OCI-LY3 (cell line): ENCODE measurements around the gene GAL3ST2.

Experiments used
- H2AFZ ChIP-seq: fragments of 200-600, 300-600 bp; shearing (Covaris generic); 2 replicates; pipeline ENCODE4 v1.6.0; 2014; ENCODE audit warnings: antibody characterized with exemption, low read depth, low read length
- H3K27ac ChIP-seq: fragments of 200-600, 300-600 bp; sonication (generic); 2 replicates; pipeline ENCODE4 v1.5.1; 2014; ENCODE audit warnings: mild to moderate bottlenecking, low read length, moderate library complexity, mixed read lengths
- H3K27me3 ChIP-seq: fragments of 200-600, 300-600 bp; sonication (generic); 2 replicates; pipeline ENCODE4 v1.6.1; 2014; ENCODE audit warnings: low read depth, low read length, mixed read lengths
- H3K36me3 ChIP-seq: fragments of 200-600, 300-600 bp; sonication (generic); replicated peaks from 2 replicates; pipeline ENCODE3; 2014; ENCODE audit warnings: low read depth, low read length, mixed read lengths
- H3K4me1 ChIP-seq: fragments of 300-600, 200-600 bp; sonication (generic); 2 replicates; pipeline ENCODE4 v1.6.1; 2014; ENCODE audit warnings: low read length, mixed read lengths
- H3K4me2 ChIP-seq: fragments of 200-600, 300-600 bp; sonication (generic); 2 replicates; pipeline ENCODE4 v1.6.1; 2014; ENCODE audit warnings: low read length, mixed read lengths
- H3K4me3 ChIP-seq: fragments of 300-600, 200-600 bp; sonication (generic); 2 replicates; pipeline ENCODE4 v1.5.1; 2014; ENCODE audit warnings: antibody characterized with exemption, mild to moderate bottlenecking, low read length, moderate library complexity
- H3K79me2 ChIP-seq: fragments of 300-600, 200-600 bp; shearing (Covaris generic); 2 replicates; pipeline ENCODE4 v1.6.1; 2014; ENCODE audit warnings: mild to moderate bottlenecking, low read length, mixed read lengths
- H3K9ac ChIP-seq: fragments of 300-600, 200-600 bp; shearing (Covaris generic); 2 replicates; pipeline ENCODE4 v1.6.0; 2014; ENCODE audit warnings: mild to moderate bottlenecking, low read length, moderate library complexity
- H3K9me3 ChIP-seq: fragments of 200-600, 300-600 bp; shearing (Covaris generic); 2 replicates; pipeline ENCODE4 v1.6.1; 2014; ENCODE audit warnings: low read length, mixed read lengths; ENCODE audit not compliant: insufficient read depth
- H4K20me1 ChIP-seq: fragments of 200-600, 300-600 bp; sonication (generic); 2 replicates; pipeline ENCODE4 v1.6.1; 2016; ENCODE audit warnings: low read length, mixed read lengths; ENCODE audit not compliant: insufficient read depth
- CTCF ChIP-seq: fragments of 200-600, 300-600 bp; sonication (generic); IDR thresholded peaks from 2 replicates; pipeline ENCODE4 v1.5.1; 2014; ENCODE audit warnings: antibody characterized with exemption, low read length, low read depth
- EZH2phosphoT487 ChIP-seq: fragments of 200-600 bp; shearing (Covaris generic); IDR thresholded peaks from 2 replicates; pipeline ENCODE4 v1.6.1; 2018; ENCODE audit warnings: antibody characterized with exemption, mixed run types, low read depth

GAL3ST2 gene

GRCh38 chr2:241844831-241845578 lies 68.4 kb downstream of the GAL3ST2 start:
- H3K36me3 ChIP-seq, result no peaks in the 10 kb centered on the region
- H3K27me3 ChIP-seq, result no peaks in the 10 kb centered on the region
- H3K4me1 ChIP-seq, result peaks cover 3% of the 10 kb centered on the region; the same call in 1 of the 2 replicates
- TF ChIP-seq CTCF (no peak), EZH2phosphoT487 (no peak)
- H4K20me1 ChIP-seq, result no peaks in the 10 kb centered on the region
- H2AFZ ChIP-seq, result no peak overlapping the region
- no peak overlapping the region for H3K9ac ChIP-seq
- peak overlapping the region; percentile 75 for H3K4me3 ChIP-seq
- no peaks in the 10 kb centered on the region for H3K9me3 ChIP-seq
- H3K27ac ChIP-seq, result no peak overlapping the region
- peak overlapping the region; percentile 77 for H3K4me2 ChIP-seq
- H3K79me2 ChIP-seq, result no peaks in the 10 kb centered on the region

- Histone ChIP-seq H3K36me3 (no peaks in the 10 kb centered on the region), H3K9me3 (no peaks in the 10 kb centered on the region), H3K9ac (no peak overlapping the region), H3K27me3 (no peaks in the 10 kb centered on the region), H4K20me1 (no peaks in the 10 kb centered on the region), H3K4me3 (no peak overlapping the region), H3K27ac (no peak overlapping the region), H3K79me2 (no peaks in the 10 kb centered on the region), H3K4me2 (no peak overlapping the region), H2AFZ (no peak overlapping the region), H3K4me1 (peaks cover 3% of the 10 kb centered on the region; the same call in 1 of the 2 replicates)
- TF ChIP-seq CTCF (no peak), EZH2phosphoT487 (no peak)
These were observed 69.8 kb downstream of the GAL3ST2 start for GRCh38 chr2:241846406-241846805.

- no peak overlapping the region for H3K4me2 ChIP-seq
- H3K36me3 ChIP-seq, result no peaks in the 10 kb centered on the region
- H3K79me2 ChIP-seq, result no peaks in the 10 kb centered on the region
- H3K27me3 ChIP-seq, result no peaks in the 10 kb centered on the region
- no peak for TF ChIP-seq CTCF
- TF ChIP-seq EZH2phosphoT487, result no peak
- peaks cover 3% of the 10 kb centered on the region; the same call in 1 of the 2 replicates for H3K4me1 ChIP-seq
- H3K4me3 ChIP-seq, result no peak overlapping the region
- no peak overlapping the region for H3K27ac ChIP-seq
- no peaks in the 10 kb centered on the region for H4K20me1 ChIP-seq
- no peak overlapping the region for H3K9ac ChIP-seq
- no peak overlapping the region for H2AFZ ChIP-seq
- no peaks in the 10 kb centered on the region for H3K9me3 ChIP-seq
These were observed 72.4 kb downstream of the GAL3ST2 start for GRCh38 chr2:241848761-241849615.
